HG02840 (cell line): ENCODE measurements around the gene ZNF554.

Experiments
- ATAC-seq: cut with Tn5 transposase; IDR thresholded peaks from one replicate; pipeline ENCODE4 v1.9.1; 2021; ENCODE audit warnings: mild to moderate bottlenecking, moderate library complexity, moderate number of reproducible peaks; ENCODE audit not compliant: unreplicated experiment, low FRiP score

ZNF554 gene

DNA sequence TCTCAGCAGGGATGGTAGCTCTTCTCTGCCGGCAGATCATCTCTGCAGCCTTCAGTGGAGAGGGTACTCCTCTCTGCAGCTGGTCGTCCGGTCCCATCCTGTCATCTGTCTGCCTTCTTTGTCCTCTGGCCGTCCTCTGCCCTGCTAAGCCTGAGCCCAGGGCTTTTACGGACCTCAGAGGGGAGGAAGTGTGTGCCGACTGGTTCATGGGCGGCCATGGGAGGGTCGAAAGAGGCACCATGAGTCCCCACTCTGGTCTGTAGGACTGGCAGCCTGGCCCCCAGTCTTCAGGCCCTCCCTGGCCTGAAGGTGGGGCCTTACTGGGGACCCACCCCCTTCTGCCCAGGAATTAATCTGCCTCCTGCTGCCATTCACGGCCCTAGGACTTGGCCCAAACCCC, 4.0 kb downstream of the ZNF554 start:
- no peak for ATAC-seq

DNA sequence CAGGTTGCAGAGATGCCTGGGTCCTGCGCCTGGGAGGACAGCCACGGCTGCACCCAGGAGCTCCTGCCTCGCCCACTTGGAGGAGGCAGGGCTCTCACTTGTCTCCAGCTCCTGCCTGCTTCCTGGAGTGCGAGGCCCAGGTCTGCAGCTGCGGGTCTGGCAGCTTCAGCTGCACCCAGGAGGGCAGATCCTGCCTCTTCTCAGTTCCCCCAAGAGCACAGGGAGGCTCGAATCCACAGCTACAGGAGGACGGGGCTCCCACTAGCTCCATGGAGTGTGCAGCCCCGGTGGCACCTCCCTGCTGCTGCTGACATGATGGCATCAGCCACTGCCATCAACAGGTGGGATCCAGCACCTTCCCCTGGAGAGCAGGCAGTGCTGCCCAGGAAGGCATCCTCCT, 4.5 kb downstream of the ZNF554 start:
- ATAC-seq: no peak

DNA sequence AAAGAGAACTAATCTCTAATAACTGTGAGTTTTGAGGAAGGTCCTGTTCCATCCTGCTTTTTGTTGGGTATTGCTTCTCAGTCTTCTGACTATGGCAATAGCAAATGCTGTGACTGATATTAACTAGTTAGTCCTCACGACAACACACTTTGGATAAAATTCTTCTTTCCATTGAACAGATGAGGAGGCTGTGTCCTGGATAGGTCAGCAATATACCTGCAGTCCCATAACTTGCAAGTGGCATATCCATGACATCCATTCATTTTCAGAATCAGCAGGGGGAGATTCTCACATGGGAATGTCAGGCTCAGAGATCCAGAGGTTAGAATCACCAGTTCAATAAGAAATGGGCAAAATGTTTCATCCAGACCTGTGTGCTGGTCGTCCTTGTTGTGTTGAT, 7.4 kb downstream of the ZNF554 start:
- ATAC-seq: no peak

DNA sequence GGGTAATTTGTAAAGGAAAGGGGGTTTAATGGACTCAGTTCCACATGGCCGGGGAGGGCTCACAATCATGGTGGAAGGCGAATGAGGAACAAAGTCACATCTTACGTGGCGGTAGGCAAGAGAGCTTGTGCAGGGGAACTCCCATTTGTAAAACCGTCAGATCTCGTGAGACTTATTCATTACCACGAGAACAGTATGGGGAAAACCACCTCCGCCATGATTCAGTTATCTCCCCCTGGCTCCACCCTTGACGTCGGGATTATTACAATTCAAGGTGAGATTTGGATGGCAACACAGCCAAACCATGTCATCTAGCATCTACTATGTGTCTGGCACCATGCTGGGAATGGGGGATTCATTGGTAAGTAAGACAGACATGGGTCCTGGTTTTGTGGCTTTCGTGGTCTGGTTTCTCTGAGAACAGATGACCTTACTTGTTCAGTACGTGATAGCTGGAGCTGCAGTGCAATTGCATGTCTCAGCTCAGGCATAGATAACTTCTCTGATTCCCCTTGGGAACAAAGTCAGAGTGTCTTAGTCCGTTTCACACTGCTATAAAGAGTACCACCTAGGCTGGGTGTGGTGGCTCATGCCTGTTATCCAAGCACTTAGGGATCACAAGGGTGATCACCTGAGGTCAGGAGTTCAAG, 8.3 kb downstream of the ZNF554 start:
- no peak for ATAC-seq

DNA sequence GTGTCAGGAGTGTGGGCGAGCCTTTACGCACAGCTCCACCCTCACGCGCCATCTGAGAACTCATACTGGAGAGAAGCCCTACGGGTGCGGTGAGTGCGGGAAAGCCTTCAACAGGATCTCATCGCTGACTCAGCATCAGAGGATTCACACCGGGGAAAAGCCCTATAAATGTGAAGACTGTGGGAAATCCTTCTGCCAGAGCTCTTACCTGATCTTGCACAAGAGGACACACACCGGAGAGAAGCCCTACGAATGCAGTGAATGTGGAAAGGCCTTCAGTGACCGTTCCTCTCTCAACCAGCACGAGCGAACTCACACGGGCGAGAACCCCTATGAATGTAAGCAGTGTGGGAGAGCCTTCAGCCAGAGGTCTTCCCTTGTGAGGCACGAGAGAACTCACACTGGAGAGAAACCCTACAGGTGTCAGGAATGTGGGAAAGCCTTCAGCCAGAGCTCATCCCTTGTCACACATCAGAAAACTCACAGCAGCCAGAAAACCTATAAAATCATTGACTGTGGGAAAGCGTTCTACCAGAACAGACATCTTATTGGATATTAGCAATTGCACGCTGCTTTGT, 14.7 kb downstream of the ZNF554 start:
- no peak for ATAC-seq

DNA sequence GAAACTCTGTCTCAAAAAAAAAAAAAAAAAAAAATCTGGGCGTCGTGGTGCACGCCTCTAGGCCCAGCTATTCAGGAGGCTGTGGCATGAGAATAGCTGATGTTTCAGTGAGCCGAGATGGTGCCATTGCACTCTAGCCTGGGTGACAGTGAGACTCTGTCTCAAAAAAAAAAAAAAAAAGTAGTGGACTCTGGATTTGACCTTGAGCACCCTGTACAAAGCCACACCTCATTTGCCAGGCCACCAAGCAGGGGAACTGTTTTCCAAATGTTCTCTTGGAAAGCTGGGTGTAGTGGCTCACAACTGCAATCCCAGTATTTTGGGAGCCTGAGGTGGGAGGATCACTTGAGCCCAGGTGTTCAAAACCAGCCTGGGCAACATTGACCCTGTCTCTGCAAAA, 17.8 kb downstream of the ZNF554 start:
- ATAC-seq: no peak

DNA sequence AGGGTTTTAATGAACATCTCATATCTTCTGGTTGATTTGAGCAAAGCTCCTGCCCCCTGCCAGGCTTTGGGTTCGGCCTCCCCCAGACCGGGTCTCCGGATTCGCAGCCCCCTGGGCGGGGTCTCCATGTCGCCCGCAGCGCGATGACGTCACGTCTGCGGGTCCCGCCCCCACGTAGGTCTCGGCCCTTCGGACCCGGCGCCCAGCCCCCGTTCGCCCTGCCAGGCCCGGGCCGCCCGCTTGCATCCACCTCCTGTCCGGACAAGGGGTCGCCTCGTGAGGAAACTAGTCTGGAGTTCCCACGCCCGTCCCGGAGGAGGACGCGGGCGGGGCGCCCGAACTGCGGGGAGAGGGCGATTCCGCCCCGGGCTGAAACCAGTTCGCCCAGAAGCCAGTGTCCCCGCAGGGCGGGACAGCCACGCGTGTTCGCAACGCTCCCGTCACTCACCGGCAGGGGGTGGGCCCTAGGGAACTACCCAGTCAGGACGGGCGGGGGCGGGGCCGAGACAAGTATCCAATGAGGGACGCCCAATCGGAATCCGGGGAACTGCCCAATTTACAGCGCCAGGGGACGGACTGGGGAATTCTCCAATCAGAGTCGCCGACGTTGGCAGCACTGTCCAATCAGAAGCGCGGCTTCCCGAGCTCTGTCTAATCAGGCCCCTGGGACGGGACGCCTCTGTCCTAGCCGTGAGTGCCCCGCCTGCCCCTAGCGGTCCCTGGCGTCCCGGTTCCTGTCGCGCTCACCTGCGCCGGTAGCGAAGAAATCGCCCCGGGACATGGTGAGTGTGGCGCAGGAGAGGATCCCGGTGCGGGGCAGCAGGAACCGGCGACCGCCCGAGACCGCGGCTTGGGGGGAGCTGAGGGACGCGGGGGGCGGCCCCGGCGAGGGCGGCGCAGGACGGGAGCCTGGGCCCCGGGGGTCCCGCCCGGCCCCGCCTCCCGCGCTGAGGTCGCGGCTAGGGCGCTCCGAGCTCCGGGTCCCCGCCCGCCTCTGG, 21.4 kb downstream of the ZNF554 start, which contains the start of gene ZNF555:
ZNF555 (plus strand) TSS at position 682 of the 998 bp plus-strand sequence; CDS start at position 780, 98 bp downstream.
- peak; percentile 88 for ATAC-seq

DNA sequence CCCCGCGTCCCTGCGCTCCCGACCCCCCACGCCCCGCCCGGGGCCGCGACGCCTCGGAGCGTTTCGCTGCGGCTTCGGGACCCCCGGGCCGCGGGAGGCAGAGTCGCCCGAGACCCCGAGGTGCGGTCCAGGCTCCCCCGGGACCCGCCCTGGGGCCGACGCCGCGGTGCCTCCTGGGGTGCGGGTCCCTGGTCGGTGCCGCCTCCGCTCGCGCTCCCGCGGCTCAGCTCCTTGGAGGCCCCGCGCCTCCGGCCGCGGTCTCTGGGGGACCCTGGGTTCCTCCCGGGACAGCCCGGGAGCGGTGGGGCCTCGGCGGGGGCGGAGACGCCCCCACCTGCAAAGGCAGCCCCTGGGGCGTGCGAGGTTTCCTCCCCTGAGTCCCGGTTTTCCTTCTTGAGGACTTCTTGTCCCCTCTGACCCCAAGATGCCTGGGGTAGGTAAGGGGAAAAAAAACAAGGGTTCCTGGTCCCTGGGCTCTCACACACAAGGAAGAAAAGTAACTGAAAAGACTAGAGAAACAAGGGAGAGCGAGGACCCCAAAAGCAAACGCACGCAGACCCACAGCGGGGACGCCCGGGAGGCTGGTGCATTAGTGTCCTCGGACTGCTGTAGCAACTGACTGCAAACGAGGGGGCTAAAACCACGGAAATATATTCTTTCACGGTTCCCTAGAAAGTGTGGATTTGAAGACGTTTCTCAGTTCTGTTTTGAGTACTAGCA, 22.3 kb downstream of the ZNF554 start:
- no peak for ATAC-seq

DNA sequence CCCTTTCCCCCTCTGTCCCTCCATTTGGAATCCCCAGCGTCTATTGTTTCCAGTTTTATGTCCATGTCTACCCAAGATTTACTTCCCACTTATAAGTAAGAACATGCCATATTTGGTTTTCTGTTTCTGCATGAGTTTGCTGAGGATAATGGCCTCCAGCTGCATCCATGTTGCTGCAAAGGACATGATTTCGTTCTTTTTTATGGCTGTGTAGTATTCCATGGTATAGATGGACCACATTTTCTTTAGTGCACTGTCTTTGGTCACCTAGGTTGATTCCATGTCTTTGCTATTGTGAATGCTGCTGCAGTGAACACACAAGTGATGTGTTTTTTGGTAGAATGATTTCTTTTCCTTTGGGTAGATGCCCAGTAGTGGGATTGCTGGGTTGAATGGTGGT, 25.4 kb downstream of the ZNF554 start:
- no peak for ATAC-seq

DNA sequence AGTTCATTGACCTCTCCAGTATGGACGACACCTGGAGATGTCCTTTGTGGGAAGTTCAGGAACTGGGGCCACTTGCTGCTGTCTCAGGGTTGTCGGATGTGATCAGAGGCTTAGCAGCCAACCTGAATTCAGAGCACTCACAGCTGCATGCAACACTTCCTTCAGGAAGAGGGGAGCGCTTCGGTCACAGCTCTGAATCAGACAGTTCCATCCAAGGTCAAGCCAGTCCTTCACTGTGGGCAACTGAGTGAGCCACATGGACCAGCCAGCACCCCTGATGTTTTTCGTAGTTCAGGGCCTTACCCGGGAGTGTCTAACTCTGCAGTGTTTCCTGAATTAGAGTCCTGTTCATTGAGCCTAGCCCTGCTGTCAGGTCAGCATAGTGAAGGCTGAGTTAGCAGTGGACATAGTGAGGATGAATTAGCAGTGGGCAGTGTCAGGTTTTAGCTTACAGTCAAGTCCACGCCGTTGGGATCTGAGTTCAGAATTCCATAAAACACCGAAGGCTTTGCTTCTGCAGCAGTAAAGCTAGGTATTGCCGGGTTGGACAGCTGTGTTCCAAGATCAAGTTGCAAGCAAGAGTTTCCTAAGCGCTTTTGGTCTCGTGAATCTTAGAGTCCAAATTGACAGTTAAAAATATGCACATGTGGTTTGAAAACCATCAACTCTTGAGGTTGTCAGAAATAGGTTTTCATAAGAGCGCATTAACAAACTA, 26.7 kb downstream of the ZNF554 start:
- ATAC-seq: no peak

DNA sequence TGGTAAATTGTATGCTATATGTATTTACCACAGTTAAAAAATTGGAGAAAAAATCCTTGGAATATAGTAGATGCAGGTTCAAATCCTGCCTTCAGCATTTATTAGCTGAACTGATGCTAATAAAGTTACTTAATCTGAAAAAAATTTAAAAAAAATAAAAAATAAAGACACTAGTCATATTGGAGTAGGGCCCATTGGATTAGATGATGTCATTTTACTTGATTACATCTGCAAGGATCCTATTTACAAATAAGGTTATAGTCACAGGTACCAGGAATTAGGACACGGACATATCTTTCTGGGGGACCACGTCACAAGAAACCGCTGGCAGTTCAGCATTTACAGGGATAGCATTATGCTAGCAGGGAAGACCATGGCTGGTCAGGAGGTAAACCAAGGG, 27.8 kb downstream of the ZNF554 start:
- no peak for ATAC-seq

DNA sequence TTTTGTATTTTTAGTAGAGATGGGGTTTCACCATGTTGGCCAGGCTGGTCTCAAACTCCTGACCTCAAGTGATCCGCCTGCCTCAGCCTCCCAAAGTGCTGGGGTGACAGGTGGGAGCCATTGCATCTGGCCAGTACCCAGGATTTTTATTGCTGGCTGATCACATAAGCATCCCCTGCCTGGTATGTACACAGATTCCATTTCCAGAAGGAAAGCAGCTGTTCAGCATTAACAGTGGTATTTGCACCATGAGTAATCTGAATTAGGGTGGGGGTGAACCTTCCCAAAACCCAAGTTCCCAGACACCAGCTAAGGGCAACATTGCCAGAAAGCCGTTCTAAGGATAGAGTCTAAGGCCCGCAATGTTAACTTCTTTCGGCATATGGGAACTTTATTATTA, 28.9 kb downstream of the ZNF554 start:
- no peak for ATAC-seq

DNA sequence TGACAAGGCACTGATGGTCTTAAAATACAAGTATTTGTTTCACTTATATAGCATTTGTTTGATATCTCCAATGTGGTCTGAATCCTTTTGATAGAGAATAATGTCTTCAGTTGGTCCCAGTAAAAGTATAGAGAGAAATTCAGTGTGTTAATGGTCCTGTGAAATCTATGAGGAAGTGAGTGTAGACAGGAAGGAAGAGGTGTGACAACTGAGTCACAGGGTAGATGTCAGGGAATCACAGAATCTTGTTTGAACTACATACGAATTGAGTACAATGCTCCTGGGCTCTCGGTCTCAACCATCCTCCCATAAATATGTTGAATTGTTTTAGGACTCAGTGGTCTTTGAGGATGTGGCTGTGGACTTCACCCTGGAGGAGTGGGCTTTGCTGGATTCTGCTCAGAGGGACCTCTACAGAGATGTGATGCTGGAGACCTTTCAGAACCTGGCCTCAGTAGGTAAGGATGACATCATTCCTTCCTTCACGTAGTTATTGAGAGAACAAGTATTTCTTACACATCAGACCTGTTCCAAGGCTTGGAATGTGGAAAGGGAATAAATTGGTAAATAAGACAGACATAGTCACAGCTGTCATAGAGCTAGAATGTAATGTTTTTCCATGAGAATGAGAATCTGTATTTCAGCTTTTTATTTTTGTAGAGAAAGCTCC, 30.7 kb downstream of the ZNF554 start:
- ATAC-seq: no peak

DNA sequence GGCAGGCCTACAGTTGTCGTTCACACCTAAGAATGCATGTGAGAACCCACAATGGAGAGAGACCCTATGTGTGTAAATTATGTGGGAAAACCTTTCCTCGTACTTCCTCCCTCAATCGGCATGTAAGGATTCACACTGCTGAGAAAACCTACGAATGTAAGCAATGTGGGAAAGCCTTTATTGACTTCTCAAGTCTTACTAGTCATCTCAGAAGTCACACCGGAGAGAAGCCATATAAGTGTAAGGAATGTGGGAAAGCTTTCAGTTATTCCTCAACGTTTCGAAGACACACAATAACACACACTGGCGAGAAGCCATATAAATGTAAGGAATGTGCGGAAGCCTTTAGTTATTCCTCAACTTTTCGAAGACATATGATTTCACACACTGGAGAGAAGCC, 32.9 kb downstream of the ZNF554 start:
- no peak for ATAC-seq

DNA sequence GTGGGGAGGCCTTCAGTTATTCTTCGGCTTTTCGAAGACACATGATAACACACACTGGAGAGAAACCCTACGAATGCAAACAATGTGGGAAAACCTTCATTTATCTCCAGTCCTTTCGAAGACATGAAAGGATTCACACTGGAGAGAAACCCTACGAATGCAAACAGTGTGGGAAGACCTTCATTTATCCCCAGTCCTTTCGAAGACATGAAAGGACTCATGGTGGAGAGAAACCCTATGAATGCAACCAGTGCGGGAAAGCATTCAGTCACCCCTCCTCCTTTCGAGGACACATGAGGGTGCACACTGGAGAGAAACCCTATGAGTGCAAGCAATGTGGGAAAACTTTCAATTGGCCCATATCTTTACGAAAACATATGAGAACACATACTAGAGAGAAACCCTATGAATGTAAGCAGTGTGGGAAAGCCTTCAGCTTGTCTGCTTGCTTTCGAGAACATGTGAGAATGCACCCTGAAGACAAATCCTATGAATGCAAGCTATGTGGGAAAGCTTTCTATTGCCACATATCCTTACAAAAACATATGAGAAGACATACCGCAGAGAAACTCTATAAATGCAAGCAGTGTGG, 33.4 kb downstream of the ZNF554 start:
- no peak for ATAC-seq

DNA sequence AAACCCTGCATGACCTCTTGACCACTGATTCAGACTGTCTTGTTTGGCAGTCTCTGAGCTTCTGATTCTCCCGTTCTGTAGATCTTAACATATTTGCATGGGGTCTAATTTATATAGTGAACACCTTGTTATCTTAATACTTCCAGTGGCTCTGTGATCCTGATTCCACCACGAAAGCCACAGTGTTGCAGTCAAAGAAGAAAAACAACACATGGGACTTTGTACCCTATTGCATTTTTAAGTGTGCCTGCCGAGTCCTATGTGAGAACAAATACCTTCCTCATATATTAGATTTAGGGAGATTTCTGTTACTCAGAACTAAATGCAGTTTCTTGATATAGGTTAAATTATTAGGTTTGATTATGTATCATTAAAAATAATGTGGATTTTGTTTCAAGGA, 35.2 kb downstream of the ZNF554 start:
- no peak for ATAC-seq

DNA sequence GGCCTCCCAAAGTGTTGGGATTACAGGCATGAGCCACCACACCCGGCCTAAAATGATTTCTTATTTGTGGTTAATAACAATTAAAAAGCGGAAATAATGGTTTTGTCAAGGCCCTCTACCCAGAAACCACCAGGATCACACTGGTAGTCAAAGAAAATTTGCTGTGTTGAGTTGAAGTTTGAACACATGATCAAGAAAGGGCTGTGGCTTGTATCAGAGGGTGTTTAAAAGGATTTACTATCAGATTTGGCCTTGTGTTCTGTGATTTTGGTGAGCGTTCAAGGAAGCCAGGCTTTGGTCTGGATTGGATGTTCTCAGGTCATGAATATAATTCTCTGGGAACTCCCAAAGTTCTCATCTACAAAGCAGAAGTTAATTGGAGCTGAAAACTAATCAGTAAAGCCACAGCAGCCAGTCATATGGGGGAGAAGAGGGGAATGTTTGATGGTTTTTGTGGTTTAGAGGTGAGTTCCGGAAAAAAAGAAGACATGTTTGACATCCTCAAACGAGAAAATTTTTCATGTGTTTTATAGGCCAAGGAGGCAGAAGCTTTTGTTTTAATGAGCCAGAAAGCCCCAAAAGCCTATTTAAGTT, 36.9 kb downstream of the ZNF554 start:
- ATAC-seq: no peak

DNA sequence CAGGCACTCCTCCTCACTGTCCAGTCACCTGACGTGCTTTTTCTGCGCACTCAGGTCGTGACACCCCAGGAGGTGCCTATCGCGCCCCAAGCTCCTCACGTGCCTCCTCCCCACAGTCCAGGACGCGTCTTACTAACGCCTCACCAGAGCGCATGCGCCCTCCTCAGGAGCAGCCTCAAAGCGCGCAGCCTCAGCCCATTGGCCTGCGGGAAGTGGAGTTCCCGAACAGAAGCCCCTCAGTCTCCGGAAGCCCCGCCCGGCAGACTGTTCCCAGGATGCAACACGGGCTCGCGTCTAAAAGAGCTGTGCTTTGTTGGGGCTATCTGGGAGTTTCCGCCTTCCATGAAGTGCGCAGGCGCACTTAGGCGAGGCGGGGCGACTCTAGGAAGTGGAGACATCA, 39.2 kb downstream of the ZNF554 start:
- ATAC-seq: no peak

DNA sequence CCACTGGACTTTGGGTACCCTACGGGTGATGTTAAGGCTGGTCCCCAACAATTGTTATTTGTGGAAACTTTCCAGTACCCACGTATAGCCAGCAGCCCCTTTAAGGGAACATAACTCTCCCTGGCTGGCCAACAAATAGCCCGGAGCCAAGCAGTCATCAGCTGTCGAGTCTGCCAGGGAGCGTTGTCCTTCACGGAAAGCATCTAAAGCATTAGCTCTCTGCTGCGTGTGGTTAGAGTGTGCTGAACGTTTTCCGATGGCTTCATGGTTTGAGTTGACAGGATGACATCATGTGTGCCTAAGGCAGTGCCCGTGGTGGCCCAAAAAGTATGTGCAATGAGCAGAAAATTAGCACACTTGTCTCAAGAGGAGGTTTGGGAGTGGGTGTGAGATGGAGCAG, 44.1 kb downstream of the ZNF554 start:
- no peak for ATAC-seq
